AG04449 (cell line): ENCODE data around the gene MAFG.

Source experiments
- CTCF ChIA-PET: fragments of 350-600 bp; formaldehyde crosslinking; extraction: SDS; loops from one replicate; lab custom pipeline; 2021; ENCODE audit warnings: antibody characterized with exemption; lab: Yijun Ruan, JAX
- POLR2A ChIA-PET: fragments of 400-600, 350-600 bp; formaldehyde crosslinking; extraction: SDS; loops from one replicate; lab custom pipeline; 2020; ENCODE audit warnings: antibody characterized with exemption, inconsistent platforms; lab: Yijun Ruan, JAX
- DNase-seq: peaks from one replicate; pipeline ENCODE4 v3.0.0-alpha.2; 2010; ENCODE audit warnings: low read depth, low spot score
- H3K4me3 ChIP-seq: 2 replicates; pipeline ENCODE4 v1.5.1; 2011; ENCODE audit warnings: low read depth, mild to moderate bottlenecking, control low read depth, low read length
- TF ChIP-seq, protein P1 (sequence below): IDR thresholded peaks from one replicate; pipeline ENCODE4 v1.5.1; 2011; ENCODE audit warnings: mild to moderate bottlenecking, moderate library complexity, low read length, control low read depth, inconsistent platforms; ENCODE audit not compliant: insufficient read depth; ENCODE audit errors: missing control alignments

Gene MAFG

DNA sequence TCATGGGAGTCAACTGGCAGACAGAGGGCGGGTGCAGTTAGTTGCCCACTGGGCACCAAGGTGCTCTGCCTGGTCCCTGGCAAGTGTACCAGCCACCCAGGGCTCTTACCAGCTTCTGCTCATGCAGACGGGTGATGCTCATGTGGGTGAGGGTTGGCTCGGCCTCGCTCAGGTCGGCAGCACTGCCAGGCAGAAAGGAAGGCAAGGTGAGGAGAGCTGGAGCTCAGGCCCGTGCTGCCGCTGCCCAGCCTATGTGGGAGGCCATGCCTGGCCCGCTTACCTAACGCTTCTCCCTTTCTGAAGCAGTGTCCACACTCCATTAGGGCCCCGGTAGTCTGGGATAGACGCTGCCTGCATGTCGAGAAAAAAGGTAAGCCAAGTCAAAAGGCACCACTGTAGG is 12.2 kb downstream of the MAFG start:
- CTCF ChIA-PET = interaction anchor here (0.8 to 1.3 kb wide), 2 partner anchors 11 to 115 kb away, joined by 3 read pairs; no protein-coding TSS in a partner anchor
- POLR2A ChIA-PET = interaction anchor here (0.8 kb wide), 1 partner anchor 8 kb away, joined by 3 read pairs; no protein-coding TSS in a partner anchor
- TF ChIP-seq, protein P1, sequence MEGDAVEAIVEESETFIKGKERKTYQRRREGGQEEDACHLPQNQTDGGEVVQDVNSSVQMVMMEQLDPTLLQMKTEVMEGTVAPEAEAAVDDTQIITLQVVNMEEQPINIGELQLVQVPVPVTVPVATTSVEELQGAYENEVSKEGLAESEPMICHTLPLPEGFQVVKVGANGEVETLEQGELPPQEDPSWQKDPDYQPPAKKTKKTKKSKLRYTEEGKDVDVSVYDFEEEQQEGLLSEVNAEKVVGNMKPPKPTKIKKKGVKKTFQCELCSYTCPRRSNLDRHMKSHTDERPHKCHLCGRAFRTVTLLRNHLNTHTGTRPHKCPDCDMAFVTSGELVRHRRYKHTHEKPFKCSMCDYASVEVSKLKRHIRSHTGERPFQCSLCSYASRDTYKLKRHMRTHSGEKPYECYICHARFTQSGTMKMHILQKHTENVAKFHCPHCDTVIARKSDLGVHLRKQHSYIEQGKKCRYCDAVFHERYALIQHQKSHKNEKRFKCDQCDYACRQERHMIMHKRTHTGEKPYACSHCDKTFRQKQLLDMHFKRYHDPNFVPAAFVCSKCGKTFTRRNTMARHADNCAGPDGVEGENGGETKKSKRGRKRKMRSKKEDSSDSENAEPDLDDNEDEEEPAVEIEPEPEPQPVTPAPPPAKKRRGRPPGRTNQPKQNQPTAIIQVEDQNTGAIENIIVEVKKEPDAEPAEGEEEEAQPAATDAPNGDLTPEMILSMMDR = no peak
- H3K4me3 ChIP-seq = no peak overlapping the region
- no peak for DNase-seq

- H3K4me3 ChIP-seq = no peak overlapping the region
- DNase-seq = no peak
- CTCF ChIA-PET = interaction anchor here (0.8 kb wide), 1 partner anchor 12 kb away, joined by 3 read pairs; no protein-coding TSS in a partner anchor
- TF ChIP-seq, protein P1 = no peak
- POLR2A ChIA-PET = no interaction called here
Observed at GRCh38 chr17:81914103-81914850, 13.3 kb downstream of the MAFG start.

DNA sequence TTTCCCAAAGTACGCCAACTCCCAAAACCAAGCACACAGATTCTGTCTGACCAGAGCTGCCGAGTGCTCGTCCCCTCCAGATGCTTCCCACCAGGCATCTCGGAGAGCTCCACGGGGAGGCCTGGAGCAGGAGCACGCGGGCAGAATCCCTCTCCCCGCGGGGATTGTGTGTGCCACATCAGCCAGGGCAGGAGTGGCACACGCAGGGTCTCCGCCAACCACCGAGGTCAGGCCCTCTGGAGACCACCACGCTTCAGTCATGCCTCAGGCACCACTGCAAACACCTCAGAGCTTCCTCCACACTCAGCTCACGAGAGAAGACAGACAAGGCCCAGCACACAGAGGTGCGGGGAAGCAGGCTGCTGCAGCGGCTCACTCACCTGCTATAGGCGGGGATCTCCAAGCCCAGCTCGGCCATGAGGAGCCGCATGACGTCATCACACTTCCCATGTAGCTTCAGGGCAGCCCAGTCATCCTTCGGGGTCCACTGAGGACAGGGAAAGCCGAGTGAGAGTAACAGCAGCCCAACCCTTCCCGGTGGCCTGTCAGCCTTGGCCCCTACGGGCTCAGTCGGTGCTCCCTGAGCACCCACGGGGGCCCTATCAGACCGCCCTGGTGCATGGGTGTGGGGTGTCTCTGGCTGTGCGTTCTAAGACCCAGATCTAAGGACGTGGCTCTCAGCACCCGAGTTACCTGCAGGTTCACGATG is 14.0 kb downstream of the MAFG start:
- ChIA-PET CTCF (no interaction called here), POLR2A (no interaction called here)
- TF ChIP-seq, protein P1 = no peak
- H3K4me3 ChIP-seq = no peak overlapping the region
- DNase-seq = no peak

GRCh38 chr17:81912441-81913309 is 14.9 kb downstream of the MAFG start:
- TF ChIP-seq, protein P1 = no peak
- no peak overlapping the region for H3K4me3 ChIP-seq
- DNase-seq = no peak
- ChIA-PET POLR2A (no interaction called here), CTCF (no interaction called here)

GRCh38 chr17:81911969-81912368 is 15.6 kb downstream of the MAFG start:
- TF ChIP-seq, protein P1 = no peak
- H3K4me3 ChIP-seq = no peak overlapping the region
- DNase-seq = no peak
- CTCF ChIA-PET = no interaction called here
- POLR2A ChIA-PET = no interaction called here
